LNCAP (cell line): ENCODE measurements around the gene RRP7A.

Experiments used
- CTCF ChIP-seq: fragments of 450-650 bp; IDR thresholded peaks from 2 replicates; pipeline ENCODE4 v1.5.1; 2017; ENCODE audit warnings: mild to moderate bottlenecking

RRP7A gene

DNA sequence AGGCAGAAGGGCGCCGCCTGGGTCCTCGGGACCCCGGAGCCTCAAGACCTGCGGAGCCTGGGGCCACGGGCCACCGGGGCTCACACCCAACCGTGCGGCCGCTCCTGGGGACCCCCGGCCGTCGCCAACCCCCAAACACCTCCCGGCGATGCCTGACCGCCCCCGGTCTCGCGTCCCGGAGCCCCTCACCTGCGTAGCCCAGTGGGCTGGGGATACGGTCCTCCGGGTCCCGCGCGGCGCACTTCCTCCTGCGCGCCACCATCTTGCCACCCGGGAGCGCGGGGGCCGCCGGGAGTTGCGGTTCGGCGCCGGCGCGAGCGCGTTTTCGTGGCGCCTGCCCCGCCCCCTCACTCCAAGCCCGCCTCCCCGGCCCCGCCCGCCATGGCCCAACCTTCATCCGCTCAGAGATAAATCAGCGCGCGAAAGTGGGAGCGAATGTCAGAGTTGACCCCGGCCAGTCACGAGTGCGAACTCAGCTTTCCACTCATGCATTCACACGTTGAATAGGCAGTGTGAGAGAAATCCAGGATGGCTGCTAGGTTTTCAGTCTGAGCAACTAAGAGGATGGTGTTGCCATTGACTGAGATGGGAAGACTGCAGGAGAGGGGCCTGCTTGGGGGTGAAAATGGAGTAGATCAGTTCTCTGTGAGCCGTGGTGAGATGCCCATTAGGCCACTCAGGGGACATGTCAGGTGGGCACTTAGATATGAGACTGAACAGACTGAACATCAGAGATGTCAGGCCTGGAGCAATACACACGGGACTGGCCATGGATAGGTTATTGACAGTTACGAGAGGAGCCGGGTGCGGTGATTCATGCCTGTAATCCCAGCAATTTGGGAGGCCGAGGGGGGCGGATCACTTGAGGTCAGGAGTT, at the start of gene RRP7A:
Gene RRP7A (minus strand): TSS at position 272 of the 877 bp plus-strand sequence. CDS start 10 bp downstream, at position 262.
- no peak for TF ChIP-seq CTCF

GRCh38 chr22:42565956-42566355, 46.4 kb upstream of the RRP7A start:
- TF ChIP-seq CTCF: no peak

GRCh38 chr22:42564699-42565098, 45.1 kb upstream of the RRP7A start:
- TF ChIP-seq CTCF: no peak

- TF ChIP-seq CTCF: no peak
Measured at GRCh38 chr22:42562684-42563083, 43.1 kb upstream of the RRP7A start.

DNA sequence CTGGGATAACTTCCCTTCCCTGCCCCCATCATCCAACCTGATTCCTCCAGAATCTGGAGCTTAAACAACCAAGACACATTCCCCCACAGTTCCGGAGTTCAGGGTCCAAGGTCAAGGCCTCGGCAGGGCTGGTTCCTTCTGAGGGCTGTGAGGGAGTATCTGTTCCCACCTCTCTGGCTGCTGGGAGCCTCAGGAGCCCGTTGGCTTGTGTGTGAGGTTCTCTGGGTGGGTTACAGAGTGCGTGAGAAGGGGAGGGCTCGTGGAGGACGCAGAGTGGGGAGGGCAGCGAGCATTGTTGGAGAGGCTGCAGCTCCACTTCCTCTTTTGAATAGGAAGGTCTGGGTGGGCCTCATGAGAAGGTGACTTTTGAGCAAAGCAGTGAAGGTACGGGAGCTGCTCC, 42.7 kb upstream of the RRP7A start:
- TF ChIP-seq CTCF: no peak

- TF ChIP-seq CTCF: no peak
Measured at GRCh38 chr22:42561856-42562255, 42.3 kb upstream of the RRP7A start.

DNA sequence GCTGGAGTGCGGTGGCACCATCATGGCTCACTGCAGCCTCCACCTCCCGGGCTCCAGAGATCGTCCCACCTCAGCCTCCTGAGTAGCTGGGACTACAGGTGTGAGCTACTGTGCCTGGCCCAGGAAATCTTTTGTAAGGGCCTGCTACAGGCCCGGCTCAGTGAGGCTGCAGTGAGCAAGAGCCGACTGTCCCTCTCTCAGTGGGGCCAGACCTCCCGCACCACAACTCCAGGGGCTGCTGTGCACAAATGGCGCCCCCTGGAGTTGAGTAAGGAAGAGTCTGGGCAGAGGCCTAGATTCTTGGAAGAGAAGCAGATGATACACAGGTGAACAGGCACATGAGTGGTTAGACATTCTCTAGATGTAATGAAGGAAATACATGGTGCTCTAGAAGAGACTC, 41.2 kb upstream of the RRP7A start:
- TF ChIP-seq CTCF: peak; percentile 57
